ENCODE measurements around the gene ARFGAP1. TPM values are rescaled to one million over a fixed set of nuclear protein-coding genes. Genes with fewer than 3 reads are reported as not detected.

ARFGAP1 gene
- total and polyA plus RNA-seq, 2 of the 4 experiments (the other 2 are of a cell fraction): 59.1 to 194 TPM

DNA sequence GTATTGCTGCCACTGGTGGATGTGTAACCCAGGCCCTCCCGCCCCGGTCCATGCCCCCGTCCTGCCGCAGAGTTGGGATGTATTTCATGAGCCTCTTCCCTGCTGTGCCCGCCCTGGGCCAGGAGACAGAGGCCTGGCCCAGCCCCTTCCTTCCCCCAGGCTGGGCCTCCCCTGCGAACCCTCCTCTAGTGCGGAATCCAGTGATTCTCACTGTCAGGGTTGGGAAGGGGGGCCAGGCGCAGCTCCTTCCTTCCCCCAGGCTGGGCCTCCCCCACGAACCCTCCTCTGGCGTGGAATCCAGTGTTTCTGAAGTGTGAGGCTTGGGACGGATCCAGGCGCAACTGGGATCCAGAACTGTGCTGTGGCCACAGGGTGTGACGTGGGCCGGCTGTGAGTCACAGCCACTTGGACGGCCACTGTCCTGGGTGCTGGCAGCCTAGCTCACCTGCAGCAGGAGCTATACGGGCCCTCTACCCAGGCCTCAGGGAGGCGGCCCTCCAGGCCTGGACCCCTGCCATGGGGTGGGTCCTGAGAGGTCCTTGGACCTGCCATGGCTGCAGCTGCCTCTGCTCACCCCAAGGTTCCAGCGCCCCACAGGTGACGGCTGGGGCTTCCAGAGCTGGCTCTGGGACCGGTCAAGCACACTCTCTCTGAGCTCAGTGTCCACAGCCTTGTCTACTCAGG lies 48.7 kb downstream of the ARFGAP1 start:
- Histone ChIP-seq H2BK5ac (ENCODE audit: low read depth, low read length, poor library complexity, severe bottlenecking) (no peak overlapping the region), H3K27me3 (ENCODE audit: control insufficient read depth, insufficient read depth, low read length) (peaks cover 46% of the 10 kb centered on the region), H3K79me1 (ENCODE audit: low read depth in 1 of 2, low read length in 2 of 2) (no peaks in the 10 kb centered on the region), H2AFZ (replicated peaks; ENCODE audit: low read length, poor library complexity) (peak overlapping the region; percentile 70), H4K91ac (ENCODE audit: insufficient read depth, low read depth, low read length) (no peak overlapping the region), H2BK20ac (ENCODE audit: low read depth, low read length) (no peak overlapping the region), H3K4me3 (ENCODE audit: insufficient read depth, low read depth, low read length) (no peak overlapping the region), H4K5ac (ENCODE audit: low read depth, low read length) (no peak overlapping the region), H3K4ac (ENCODE audit: low read depth, low read length) (no peak overlapping the region), H2AK9ac (replicated peaks; ENCODE audit: low read depth, low read length, poor library complexity) (peak overlapping the region; percentile 70), H3K36me3 (ENCODE audit: control insufficient read depth, insufficient read depth, low read length) (no peaks in the 10 kb centered on the region), H3K56ac (ENCODE audit: extremely low read depth, insufficient read depth, low read length) (no peak overlapping the region), H3K27ac (ENCODE audit: insufficient read depth, low read length) (no peak overlapping the region), H2BK15ac (ENCODE audit: low read depth, low read length) (no peak overlapping the region), H4K20me1 (ENCODE audit: insufficient read depth, low read length) (no peaks in the 10 kb centered on the region), H3K4me2 (ENCODE audit: low read depth, low read length) (no peak overlapping the region), H3K23ac (ENCODE audit: low read depth, low read length) (no peak overlapping the region), H3K9me3 (ENCODE audit: control insufficient read depth, insufficient read depth, low read length) (no peaks in the 10 kb centered on the region), H3K9ac (ENCODE audit: low read depth, low read length) (no peak overlapping the region), H2AK5ac (ENCODE audit: low read depth, low read length) (no peak overlapping the region), H3K4me1 (ENCODE audit: control insufficient read depth, insufficient read depth, low read length) (peaks cover 7% of the 10 kb centered on the region; the same call in 1 of the 2 replicates), H4K8ac (ENCODE audit: low read depth in 2 of 2, low read length in 2 of 2) (no peak overlapping the region), H3K14ac (replicated peaks; ENCODE audit: low read depth, low read length) (no peak overlapping the region), H3K9me1 (ENCODE audit: insufficient read depth, low read length) (no peaks in the 10 kb centered on the region), H2BK120ac (ENCODE audit: low read depth, low read length) (no peak overlapping the region), H3K18ac (ENCODE audit: low read depth, low read length) (no peak overlapping the region)
- BruUV-seq (replicated peaks): no TSS peak
- peak; percentile 40 for DNase-seq
- peak; percentile 72 for ATAC-seq (ENCODE audit: low read depth)
- TF ChIP-seq, protein P1, sequence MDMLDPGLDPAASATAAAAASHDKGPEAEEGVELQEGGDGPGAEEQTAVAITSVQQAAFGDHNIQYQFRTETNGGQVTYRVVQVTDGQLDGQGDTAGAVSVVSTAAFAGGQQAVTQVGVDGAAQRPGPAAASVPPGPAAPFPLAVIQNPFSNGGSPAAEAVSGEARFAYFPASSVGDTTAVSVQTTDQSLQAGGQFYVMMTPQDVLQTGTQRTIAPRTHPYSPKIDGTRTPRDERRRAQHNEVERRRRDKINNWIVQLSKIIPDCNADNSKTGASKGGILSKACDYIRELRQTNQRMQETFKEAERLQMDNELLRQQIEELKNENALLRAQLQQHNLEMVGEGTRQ (IDR thresholded peaks at IDR 0.05; ENCODE audit: low read depth, low read length): no peak
- TF ChIP-seq CHD1 (IDR thresholded peaks at IDR 0.05; ENCODE audit: low read depth, low read length) (no peak), FOS (IDR thresholded peaks at IDR 0.05; ENCODE audit: low read depth, low read length) (no peak), RFX5 (IDR thresholded peaks at IDR 0.05; ENCODE audit: low read depth, low read length) (no peak), BHLHE40 (IDR thresholded peaks at IDR 0.05; ENCODE audit: low read depth, low read length) (no peak; the same call in 1 of the 2 replicates), RAD21 (IDR thresholded peaks at IDR 0.05; ENCODE audit: low read length) (no peak), SMC3 (IDR thresholded peaks at IDR 0.05; ENCODE audit: low read depth, low read length) (no peak), RCOR1 (IDR thresholded peaks at IDR 0.05; ENCODE audit: insufficient replicate concordance, low read length) (no peak), MAFK (IDR thresholded peaks at IDR 0.05; ENCODE audit: low read depth, low read length) (no peak), MAZ (IDR thresholded peaks at IDR 0.05; ENCODE audit: borderline replicate concordance, low read depth, low read length) (no peak), MXI1 (IDR thresholded peaks at IDR 0.05; ENCODE audit: borderline replicate concordance, low read depth, low read length) (no peak), NFE2L2 (IDR thresholded peaks at IDR 0.05; ENCODE audit: low read depth, low read length) (no peak), CEBPB (IDR thresholded peaks at IDR 0.05; ENCODE audit: low read depth, low read length) (no peak), POLR2A (IDR thresholded peaks at IDR 0.05; ENCODE audit: low read depth, low read length) (no peak)
- TF ChIP-seq, protein P2, sequence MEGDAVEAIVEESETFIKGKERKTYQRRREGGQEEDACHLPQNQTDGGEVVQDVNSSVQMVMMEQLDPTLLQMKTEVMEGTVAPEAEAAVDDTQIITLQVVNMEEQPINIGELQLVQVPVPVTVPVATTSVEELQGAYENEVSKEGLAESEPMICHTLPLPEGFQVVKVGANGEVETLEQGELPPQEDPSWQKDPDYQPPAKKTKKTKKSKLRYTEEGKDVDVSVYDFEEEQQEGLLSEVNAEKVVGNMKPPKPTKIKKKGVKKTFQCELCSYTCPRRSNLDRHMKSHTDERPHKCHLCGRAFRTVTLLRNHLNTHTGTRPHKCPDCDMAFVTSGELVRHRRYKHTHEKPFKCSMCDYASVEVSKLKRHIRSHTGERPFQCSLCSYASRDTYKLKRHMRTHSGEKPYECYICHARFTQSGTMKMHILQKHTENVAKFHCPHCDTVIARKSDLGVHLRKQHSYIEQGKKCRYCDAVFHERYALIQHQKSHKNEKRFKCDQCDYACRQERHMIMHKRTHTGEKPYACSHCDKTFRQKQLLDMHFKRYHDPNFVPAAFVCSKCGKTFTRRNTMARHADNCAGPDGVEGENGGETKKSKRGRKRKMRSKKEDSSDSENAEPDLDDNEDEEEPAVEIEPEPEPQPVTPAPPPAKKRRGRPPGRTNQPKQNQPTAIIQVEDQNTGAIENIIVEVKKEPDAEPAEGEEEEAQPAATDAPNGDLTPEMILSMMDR (conservative IDR thresholded peaks at IDR 0.05; ENCODE audit: low read depth, low read length): no peak
- TF ChIP-seq, protein P3, sequence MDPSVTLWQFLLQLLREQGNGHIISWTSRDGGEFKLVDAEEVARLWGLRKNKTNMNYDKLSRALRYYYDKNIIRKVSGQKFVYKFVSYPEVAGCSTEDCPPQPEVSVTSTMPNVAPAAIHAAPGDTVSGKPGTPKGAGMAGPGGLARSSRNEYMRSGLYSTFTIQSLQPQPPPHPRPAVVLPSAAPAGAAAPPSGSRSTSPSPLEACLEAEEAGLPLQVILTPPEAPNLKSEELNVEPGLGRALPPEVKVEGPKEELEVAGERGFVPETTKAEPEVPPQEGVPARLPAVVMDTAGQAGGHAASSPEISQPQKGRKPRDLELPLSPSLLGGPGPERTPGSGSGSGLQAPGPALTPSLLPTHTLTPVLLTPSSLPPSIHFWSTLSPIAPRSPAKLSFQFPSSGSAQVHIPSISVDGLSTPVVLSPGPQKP (IDR thresholded peaks at IDR 0.05; ENCODE audit: borderline replicate concordance, low read depth, low read length): no peak
- ChIA-PET POLR2A (ENCODE audit: unreplicated experiment) (interaction anchor here (0.6 kb wide), 1 partner anchor 249 kb away, joined by 9 read pairs; no protein-coding TSS in a partner anchor), CTCF (no interaction called here)
- WGBS, 2 experiments (ENCODE audit: extremely low coverage in 2 of 2, insufficient read length in 1 of 2): 13% methylated on average over 10 of the region's 20 CpGs; no CpG with 5 or more reads in 1 of the 2 experiments
- dilution Hi-C loops (cut with HindIII; ENCODE audit: low sequenced_read_pairs, unreplicated experiment) (no loop called here), in situ Hi-C loops (cut with MboI; ENCODE audit: low sequenced_read_pairs) (no loop called here), intact Hi-C loops (cut with micrococcal nuclease) (no loop called here)
